HG02759 (cell line): Measurements from ENCODE around the gene IL7R.

ENCODE experiments used
- ATAC-seq: cut with Tn5 transposase; IDR thresholded peaks from one replicate; pipeline ENCODE4 v1.9.1; 2021; ENCODE audit warnings: mild to moderate bottlenecking, moderate library complexity; ENCODE audit not compliant: unreplicated experiment

IL7R gene, protein sequence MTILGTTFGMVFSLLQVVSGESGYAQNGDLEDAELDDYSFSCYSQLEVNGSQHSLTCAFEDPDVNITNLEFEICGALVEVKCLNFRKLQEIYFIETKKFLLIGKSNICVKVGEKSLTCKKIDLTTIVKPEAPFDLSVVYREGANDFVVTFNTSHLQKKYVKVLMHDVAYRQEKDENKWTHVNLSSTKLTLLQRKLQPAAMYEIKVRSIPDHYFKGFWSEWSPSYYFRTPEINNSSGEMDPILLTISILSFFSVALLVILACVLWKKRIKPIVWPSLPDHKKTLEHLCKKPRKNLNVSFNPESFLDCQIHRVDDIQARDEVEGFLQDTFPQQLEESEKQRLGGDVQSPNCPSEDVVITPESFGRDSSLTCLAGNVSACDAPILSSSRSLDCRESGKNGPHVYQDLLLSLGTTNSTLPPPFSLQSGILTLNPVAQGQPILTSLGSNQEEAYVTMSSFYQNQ

DNA sequence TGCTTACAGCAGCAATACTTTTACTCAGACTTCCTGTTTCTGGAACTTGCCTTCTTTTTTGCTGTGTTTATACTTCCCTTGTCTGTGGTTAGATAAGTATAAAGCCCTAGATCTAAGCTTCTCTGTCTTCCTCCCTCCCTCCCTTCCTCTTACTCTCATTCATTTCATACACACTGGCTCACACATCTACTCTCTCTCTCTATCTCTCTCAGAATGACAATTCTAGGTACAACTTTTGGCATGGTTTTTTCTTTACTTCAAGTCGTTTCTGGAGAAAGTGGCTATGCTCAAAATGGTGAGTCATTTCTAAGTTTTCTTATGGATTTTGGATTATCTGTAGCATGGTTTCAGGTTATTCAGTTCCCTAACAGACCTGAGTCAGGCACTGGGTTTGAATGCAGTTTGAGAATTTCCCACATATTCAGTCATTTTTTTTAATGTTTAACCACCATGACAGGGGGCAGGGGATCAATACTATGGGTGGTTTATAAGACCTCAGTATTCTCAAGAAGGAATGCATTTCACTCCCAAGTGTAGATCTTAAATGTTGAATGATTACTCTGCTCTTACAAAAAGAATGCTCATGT is at the start of gene IL7R:
IL7R (plus strand) TSS at position 127 of the 587 bp plus-strand sequence; CDS start at position 214, 87 bp downstream.
- no peak for ATAC-seq

DNA sequence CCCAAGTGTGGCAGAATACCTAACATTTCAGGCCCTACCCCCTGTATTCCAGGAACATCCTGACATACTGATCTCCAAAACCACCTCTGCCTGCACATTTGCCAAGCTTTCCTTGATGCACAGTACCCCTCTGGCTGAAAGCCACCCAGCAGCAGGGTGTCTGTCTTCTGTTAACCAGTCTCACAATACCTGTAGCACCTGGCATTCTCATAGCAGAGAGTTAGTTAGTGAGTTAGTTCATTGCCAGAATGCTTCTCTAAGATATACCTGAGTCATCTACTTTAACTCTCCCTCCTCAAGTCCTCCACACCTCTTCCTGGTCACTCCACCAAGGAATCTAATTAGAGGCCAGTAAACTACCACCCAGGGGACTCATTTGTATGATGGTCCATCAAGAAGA is 46.1 kb upstream of the IL7R start:
- no peak for ATAC-seq

DNA sequence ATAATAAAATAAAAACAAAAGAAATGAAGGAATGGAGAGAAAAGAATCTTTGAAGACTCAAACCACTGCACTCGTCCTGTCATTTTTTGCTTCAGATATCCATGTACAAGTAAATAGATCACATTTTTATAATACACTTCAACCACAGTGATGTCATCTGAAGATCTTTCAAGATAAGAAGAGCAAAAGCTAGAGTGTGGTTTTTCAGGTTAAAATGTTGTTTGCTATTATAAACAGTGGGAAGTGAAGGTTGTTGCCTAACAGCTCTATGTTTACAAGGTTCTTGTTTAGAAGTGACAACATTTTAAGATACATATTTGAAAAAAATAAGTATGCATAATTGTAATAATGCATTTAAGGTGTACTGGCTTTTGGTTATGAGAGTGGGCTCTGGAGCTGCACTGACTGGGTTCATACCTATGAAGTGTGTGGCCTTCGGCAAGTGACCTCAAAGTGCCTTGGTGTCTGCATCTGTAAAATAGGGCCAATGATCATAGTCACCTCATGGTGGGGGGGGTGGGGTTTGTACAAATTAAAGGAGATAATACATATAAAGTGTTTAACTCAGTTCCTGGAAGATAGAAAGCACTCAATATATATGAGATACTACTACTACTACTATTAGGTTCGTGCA is 45.5 kb upstream of the IL7R start:
- ATAC-seq = no peak

DNA sequence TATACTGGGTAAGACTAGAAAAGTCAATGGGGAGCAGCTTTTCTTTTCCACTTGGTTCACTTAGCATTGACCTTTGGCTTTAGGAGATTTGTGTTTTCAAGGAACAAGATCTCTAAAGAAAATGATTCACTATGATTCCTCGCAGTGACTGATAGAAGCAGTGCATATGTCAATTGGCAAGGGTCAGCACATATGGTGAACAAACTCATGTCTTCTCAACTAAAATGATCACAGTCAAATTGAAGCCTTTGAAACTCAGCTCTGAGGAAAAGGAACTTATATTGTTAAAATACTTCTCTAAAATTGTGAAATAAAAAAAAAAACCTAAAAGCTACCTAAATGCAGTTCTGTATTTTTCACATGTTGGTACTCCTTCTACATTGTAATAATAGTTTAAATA is 43.2 kb upstream of the IL7R start:
- no peak for ATAC-seq

DNA sequence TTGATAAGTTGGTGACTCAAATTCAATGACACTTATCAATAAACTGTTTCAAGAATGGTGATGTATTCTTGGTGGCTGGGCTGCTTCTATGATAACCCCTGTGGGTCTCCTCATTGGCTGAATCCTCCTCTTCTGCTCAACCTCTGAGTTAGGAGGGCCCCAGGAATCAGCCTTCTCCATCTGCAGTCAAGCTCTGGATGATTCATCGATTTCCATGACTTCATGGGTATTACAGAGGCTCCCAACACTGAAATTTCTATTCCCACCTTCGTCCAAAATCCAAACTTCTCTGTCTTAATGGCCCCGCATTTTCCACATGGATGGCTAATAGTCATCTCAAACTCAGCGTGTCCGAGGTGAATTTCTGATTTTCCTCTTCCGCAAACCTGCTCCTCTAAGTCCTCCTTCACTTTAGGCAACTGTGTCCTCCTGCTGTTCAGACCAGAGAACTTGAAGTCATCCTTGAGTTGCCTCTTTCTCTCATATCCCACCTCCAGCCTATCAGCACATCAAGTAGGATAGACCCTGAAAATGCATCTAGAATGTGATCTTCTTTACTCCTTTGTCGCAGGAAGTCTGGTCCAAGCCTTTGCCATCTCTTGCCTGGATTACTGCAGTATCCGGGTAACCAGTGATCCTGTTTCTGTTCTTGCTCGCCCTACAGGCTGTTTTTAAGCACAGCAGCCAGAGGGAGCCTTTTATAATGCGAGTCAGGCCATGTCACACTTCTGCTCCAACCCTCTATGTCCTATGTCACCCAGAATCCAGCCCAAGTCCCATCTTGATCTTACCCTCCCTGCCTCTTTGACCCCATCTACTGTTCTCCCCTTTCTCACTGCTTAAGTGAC is 41.4 kb upstream of the IL7R start:
- no peak for ATAC-seq

DNA sequence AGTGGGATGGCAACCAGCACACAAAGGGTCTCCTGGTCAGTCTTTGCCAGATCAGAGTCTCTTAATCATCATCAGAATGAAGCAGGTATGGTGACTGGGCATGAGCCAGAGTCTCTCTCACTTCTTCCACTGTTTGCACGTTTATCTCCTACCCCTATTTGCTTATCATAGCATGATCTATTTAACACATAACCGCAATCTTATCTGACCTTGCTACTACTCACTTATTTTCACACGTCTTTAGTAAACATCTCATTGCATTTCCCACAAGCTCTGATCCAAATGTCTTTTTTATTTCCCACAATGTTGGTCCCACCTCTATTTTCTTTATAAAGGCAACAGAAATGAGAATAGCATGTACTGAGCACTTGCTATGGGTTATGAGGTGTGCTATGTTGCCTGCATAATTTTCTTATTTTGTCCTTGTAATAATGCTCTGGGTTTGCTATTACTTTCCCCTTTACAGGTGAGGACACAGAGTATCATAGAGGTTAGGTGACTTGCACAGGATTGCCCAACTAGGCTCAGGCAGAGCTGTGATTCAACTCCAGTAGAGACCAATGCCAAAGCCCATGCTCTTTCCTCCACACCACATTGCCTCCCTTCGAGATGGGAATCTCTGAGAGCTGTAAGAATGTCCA is 39.7 kb upstream of the IL7R start:
- no peak for ATAC-seq

DNA sequence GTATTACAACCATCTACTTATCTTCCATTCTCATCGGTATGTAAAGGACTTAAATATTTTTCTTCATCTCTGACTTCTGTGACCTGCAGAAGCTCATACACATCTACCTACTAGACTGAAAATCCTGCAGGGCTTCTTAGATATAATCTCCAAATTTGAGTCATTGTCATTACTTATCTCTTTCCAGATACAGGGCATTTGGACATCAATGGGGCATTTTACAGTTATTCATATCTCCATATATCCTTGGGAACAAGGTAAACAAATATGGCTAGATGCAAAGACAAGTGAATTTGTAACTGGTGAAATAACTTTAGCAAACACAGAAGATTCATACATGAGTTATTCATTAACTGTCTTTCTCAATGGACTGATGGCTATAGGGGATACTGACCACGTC is 37.7 kb upstream of the IL7R start:
- no peak for ATAC-seq

DNA sequence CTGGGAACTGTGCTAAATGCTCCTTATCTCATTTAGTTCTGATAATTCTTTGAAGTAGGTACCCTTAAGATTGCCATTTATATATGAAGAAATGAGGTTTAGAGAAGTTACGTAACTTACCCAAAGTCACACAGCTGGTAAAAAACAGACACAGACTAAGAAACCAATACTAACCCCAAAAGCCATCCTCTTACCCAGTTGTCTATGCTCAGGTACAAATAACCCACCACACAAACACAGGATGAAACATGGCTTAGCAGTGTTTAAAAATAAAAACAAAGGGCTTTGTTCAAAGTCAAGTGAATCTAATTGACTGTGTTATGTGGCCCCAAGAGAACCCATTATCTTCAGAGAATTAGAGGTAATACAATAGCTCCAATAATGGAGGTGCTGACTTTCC is 37.0 kb upstream of the IL7R start:
- no peak for ATAC-seq

DNA sequence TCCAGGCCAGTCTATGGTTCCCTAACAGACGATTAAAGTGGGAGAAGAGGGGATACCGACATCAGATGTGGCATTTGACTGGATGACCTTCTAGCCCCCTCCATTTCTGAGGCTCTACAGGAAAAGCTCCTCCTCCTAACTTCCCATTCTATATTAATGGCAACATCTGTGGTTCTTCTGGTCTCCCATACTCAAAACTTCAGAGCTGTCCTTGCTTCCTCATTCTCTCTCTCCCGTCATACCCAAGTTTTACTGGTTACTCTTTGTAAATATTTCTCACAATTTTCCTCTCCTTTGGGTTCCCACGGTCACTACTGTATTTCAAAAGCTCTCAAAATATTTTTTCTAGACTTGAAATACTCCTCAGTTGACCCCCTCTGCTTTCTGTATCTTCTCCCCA is 36.0 kb upstream of the IL7R start:
- no peak for ATAC-seq

DNA sequence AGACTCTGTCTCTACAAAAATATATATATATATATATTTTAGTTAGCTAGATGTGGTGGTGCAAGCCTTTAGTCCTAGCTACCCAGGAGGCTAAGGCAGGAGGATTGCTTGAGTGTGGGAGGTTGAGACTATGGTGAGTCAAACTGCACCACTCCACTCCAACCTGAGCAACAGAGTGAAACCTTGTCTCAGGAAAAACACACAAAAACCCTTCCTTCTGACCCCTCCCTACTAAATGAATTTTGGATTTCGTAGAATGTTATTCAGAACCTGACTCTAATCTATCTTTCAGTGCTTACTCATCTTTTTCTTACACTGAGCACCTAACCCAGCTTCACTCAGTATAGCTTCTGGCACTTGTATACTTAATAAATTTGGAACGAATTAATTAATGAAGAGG is 35.2 kb upstream of the IL7R start:
- ATAC-seq = no peak

DNA sequence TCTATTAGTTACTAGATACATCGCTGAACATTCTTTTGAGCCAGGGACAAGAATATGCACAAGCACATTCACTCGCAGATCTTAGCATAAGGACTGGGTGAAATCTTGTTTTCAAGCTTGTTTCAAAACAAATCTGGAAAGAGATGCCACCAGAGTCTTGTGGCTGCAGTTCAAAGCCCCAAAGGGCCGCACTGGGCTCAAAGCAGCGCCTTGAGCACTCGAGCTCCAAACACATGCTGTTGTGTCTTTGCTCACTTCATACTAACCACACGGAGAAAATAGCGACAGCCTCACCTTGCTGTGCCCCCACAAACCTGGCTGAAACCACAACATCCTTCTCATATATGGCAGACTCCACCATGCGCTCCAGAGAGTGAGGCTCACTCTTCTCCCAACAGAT is 34.2 kb upstream of the IL7R start:
- ATAC-seq = no peak

DNA sequence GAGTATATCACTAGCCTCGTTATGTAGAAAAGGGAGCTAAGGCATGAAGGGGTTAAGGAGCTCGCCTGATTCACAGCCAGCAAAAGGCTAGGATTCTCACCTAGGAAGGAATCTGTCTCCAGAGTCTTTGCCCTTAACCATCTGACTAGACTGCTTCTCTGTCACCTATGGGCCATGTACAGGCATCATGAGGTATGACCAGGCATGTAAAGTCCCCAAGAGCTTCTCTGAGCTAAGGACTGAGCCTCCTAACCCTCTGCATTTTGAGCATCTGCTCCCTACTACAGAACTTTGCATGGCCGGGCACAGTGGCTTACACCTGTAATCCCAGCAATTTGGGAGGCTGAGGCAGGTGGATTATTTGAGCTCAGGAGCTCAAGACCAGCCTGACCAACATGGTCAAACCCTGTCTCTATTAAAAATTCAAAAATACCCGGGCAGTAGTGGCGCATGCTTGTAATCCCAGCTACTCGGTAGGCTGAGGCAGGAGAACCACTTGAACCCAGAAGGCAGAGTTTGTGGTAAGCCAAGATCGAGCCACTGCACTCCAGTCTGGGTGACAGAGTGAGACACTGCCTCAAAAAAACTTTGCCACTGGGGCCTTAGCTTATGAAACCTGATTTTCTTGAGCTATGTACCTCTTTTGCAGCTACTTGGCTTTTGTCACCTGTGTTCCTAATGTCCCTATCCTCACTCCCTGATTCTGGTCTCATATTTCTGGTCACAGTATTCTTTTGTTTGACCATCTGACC is 33.2 kb upstream of the IL7R start:
- no peak for ATAC-seq

DNA sequence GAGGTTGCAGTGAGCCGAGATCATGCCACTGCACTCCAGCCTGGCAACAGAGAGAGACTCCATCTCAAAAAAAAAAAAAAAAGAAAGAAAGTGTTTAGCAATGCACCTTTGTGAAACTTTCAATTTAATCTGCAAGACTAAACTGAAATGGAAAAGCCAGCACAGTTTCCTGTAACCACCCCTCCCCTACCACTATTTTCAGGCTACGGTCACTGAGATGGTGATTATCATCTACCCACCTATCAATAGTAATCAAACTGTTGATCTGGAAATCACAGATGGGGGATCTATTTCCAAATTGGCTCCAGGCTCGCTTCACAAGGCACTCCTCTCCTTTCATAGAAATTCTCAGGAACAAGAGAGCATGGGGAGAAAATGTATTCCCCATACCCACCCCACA is 30.6 kb upstream of the IL7R start:
- ATAC-seq = no peak

DNA sequence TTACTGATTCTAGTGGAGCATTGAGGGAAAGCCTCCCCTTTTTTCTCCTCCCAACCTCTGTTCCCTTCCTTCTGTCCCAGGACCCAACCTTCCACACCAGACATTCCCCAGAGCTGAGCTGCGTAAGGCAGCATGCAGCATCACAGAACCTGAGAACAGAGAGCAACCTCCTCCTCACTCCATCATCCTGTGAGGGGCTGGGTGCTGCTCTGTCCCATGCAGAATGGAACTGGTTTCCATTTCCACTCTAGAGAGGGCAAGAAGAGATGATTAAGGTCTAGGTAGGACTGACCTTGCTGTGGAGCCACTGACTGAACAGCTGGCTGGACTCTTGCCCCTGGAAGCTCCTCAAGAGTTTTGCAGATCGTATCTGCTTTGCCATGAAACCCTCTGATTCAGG is 30.1 kb upstream of the IL7R start:
- ATAC-seq = no peak

DNA sequence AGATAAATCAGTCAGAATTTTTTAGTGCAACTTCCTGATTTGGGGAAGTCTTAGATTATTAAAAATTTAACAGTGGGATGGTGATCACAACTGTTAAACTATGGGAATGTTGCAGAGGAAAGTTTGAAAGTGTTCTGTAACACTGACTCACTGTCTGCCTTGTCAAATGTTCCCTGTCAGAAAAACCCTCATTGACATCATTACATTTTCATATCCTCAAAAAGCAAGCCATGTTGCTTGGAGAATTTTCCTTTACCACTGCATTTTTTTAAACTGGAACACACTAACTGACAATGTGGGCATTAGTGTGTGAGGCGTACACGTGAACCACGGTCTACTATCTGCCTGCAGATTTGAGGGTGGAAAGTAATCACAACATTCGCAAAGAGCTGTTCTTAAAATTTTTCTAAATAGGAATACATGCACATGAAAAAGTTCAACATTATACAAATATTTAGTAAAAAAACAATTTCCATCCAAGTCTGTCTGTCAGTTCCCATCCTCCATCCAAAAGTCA is 28.6 kb upstream of the IL7R start:
- no peak for ATAC-seq

DNA sequence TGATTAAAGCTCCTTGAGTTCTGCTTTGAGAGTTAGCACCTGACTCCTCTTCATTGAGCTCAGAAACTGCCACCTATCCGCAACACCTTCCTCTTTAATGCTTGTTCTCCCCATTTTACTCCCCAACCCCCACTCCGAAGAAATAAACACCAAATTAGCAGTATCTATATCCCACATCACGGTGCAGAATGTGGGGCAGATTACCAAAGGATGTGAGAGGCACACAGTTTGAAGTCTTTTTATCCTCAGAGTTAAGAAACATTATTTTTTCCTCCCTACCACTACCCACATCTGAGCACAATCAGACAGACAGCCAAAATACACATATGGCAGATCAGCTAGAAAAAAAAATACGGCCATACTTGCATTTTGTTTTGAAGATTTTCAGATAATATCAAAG is 26.1 kb upstream of the IL7R start:
- ATAC-seq = no peak

DNA sequence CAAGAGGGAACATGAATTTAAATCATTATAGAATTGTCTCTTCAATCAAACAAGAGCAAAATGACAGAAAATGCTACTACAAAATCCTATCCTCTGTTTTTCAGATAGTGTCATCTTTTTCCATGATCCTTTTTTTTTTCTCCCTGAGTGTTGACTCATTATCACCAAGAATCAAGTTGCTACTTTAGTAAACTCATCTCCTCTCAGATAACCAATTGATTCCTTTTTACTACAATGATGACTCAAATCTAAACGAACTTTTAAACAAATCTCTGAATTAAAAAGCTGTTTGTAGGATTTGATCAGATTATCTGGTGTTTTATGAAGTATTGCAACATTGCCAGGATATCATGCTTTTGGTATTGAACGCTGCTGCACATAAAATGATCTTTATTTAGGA is 23.9 kb upstream of the IL7R start:
- ATAC-seq = no peak

DNA sequence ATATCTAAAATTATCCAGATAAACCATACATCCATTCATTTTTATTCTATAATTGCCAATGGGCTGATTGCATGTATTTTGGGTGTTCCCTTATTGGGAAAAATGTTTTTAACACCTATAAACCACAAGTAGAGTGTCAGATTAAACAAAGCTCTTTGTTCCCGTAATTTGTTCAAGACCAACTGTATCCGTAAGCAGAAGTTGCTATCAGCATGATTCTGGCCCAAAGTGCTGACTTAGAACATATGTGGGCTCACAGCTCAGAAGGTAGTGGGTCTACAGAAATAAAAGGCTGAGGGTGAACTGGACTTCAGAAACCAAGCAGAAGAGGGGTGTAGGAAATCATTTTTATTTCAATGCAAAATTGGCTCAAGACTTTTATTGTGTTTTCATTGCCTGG is 23.5 kb upstream of the IL7R start:
- ATAC-seq = no peak

DNA sequence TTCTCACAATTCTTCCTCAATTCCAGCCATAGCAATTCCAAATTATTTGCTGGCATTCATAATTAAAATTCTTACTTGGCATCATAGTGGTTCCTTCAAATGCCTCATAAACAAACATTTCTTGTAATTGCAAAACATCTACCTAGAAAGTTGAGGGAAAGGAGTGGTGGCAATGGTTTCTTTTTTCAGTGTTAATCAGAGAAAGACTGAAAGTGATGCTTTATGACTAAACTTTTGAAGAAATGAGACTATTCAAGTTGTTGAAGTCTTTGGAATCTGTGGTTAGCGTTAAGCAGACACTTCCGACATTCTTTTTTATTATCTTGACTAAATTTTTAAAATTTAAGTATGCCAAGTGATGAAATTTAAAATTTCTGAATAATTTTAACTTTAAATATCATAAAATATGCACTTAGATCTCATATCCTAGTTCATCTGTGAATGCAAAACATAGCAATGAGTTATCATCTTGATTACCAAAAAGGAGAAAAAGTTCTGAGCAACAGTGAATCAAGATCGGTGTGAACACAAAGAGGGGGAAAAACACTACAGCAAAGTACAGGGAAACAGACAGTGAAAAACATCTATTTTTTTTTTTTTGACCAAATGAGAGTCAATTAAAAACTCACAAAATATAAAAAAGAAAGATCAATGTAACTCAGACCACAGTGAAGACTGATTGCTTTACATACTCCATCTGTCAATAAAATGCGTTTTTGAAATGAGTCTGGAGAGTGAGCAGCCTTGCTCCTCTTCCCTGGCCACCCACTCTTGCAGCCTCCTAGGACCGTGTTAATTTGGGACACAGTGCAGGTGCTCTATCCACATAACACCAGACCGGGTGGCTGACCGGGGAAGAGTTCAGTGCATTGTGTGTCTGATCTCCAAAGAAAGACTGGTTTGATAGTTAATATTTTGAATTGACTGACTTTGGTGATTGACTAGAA is 20.6 kb upstream of the IL7R start:
- no peak for ATAC-seq
